T-helper 22 cell (primary cell): ENCODE measurements around the gene TXNDC9.
"Not testable (repeated sequence)": the region's sequence is repeated elsewhere in the genome, so short reads cannot be mapped to it uniquely, and the experiment has no call there.

Experiments used
- DNase-seq: peaks from one replicate; pipeline ENCODE4 v3.0.0-alpha.2; 2020; ENCODE audit warnings: low read depth

Gene TXNDC9, protein sequence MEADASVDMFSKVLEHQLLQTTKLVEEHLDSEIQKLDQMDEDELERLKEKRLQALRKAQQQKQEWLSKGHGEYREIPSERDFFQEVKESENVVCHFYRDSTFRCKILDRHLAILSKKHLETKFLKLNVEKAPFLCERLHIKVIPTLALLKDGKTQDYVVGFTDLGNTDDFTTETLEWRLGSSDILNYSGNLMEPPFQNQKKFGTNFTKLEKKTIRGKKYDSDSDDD

DNA sequence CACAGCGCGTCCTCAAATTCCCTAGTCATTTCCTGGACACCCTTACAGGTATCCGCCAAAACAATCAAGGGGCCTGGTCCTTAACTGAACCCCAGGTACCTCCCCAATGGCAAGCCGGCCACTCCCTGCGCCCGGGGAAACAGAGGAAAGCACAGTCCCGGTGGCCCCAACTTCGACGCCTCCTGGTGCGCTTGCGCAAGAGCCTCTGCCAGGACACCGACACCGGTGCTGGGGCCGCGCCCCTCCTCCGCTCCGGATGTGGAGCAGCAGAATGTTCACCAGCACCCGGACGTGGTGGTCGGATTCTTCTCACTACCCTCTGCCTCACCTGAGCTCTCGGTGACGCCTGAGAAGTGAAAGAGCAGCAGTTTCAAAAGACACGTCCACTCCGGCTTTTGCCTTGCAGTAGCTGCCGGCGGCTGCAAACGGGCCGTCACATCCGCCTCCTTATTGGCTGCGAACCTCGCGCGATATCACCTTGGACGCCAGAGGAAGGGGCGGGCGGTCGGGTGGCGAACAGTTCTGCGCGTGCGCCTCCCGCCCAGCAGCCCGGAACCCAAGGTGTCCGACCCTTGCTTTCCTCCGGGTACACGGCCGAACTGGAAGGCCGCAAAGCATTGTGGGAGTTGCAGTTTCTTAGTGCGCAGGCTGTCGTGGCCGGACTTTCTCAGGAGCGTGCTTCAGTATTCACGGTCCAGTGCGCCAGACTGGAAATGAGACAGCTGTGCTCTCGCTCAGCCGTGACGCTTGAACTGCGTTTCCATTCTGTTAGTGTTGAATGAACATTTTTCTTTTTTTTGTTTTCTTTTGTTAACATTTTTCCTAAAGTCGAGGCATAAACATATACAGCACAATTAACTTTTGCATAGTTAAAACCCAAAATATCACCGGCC is at the start of gene TXNDC9:
TSS of gene TXNDC9 (minus strand) at position 423 of the 893 bp plus-strand sequence. CDS start 3,123 bp downstream, outside the sequence.
- peak; percentile 98 for DNase-seq

DNA sequence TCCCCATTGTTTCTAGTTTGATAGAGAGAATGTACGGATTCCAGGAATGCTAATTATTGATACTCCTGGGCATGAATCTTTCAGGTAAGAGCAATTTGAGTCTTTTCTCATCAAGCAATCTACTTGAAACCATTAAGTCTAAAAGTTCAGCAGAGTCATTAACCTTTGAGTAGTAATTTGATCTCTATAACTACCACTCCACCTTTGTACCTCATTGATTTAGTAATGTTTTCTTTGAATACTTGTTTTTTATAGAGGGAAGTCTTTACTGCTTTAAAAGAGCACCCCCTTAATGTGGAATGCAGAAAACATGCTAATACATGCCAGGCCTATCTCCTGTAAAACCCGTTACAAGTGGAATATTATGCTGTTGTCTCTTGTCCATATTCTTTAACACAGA is 46.0 kb upstream of the TXNDC9 start:
- no peak for DNase-seq

DNA sequence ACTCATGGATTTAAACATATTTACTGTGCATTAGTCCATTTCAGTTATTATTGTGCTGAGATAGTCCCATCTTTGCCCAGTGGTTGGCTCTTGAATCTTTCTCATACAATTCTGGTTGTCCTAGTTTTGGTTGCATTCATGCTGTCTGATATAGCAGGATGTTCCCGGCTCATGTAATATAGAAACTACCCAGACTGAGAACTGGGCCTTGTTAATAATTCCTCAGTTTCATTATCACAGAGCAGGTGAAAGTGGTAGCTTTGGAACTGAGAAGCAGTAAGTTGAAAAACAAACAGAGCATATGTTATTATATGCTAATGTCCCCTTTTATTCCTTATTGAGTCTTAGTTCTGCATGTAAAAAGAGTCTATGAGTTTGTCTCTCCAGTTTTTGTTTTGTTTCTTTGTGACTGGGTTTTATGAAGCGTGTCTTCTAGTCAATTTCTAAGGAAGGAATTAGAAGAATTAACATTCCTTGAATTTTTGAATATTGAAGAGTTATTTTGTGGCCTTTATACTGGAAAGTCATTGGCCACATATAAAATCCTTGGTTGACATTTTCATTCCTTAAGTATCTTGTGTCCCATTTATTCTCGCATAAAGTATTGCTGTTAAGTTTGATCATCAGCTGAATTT is 44.4 kb upstream of the TXNDC9 start:
- DNase-seq = no peak

DNA sequence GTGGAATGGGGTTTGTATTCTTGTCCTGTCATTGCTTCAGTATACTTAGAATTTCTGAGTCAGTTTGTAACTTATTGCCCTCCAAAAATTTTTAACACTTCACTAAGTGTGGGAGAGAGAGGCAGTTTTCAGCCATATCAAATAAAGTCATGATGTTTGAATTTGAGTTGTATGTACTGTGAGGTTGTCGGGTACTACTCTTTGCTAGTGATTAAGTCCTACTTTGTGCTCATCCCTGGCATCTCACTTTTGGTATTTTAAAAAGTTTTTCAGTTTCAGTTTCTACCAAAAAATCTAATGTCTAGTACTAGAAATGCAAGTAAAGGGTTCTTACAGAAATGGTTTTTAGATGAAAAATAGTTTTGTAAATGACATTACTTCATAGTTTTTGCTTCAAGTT is 41.7 kb upstream of the TXNDC9 start:
- no peak for DNase-seq

DNA sequence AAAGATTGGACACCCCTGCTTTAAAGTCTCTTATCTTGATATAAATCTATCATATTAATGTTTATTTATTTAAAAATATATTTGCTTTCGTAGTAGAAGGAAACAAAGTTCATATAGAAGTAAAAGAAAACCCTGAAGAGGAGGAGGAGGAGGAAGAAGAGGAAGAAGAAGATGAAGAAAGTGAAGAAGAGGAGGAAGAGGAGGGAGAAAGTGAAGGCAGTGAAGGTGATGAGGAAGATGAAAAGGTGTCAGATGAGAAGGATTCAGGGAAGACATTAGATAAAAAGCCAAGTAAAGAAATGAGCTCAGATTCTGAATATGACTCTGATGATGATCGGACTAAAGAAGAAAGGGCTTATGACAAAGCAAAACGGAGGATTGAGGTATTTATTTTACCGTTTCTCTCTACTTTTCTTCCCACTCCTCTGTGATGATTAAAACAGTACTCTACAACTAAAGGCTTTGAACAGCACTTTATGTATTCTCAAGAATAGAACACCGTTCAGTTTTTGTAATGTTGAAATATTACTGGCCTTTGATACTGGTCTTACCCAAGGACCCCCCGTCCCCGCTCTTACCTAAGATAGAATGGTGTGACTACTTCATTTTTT is 40.2 kb upstream of the TXNDC9 start:
- no peak for DNase-seq

DNA sequence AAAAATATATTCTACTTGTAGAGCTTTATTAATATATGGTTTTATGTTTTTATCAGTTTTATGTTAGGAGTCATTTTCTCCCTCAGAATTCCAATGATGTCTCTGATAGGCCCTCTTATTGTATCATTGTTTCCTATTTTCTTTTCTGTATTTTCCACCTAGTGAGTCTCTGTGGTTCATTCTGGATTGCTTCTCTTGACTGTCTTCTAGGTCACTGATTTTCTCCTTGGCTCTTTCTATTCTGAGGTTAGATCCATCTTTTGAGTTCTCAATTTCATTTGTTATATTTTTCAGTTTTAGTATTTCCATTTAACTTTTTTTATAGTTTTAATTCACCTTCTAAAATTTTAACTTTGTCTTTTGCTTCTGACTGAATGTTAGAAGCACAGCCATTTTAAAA is 38.6 kb upstream of the TXNDC9 start:
- DNase-seq = no peak

DNA sequence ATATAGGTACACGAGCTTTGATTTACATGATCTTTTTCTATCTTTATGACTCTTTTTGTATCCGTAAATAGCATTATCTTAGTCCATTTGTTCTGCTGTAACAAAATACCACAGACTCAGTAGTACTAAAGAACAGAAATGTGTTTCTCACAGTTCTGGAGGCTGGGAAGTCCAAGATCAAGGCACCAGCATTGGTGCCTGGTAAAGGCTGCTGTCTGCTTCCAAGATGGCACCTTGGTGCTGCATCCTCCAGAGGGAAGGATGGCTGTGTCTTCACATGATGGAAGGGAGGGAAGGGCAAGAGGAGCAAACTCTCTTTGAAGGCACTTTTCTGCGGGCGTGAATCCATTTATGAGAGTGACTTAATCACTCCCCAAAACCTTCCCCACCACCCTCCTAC is 37.0 kb upstream of the TXNDC9 start:
- no peak for DNase-seq

DNA sequence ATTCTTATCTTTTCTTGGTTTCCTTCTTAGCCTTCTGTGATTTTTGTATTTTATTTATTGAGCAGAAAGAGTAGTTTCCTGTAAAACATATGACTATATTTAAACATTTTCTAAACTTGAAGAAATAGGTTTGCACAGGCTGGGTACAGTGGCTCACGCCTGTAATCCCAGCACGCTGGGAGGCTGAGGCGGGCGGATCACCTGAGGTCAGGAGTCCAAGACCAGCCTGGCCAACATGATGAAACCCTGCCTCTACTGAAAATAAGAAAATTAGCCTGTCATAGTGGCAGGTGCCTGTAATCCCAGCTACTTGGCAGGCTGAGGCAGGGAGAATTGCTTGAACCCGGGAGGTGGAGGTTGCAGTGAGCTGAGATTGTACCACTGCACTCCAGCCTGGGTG is 32.7 kb upstream of the TXNDC9 start:
- DNase-seq = not testable (repeated sequence)

DNA sequence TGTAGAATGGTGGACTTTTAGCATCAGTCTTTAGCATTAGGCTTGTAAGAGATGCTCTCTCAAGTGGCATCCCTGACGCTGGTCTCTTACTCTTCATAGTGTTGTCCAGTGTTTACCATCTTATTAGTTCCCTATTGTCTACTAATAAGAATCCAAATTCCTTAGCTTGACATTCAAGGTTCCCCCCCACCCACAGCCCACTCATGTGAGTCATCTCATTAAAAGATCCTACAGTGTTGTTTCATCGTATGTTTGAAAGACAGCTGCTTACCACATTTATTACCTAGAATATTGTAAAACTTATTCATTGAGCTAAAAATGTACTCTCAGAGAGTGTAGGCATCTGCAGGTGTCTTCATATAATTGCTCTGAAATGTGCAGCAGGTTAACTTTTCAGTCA is 29.5 kb upstream of the TXNDC9 start:
- DNase-seq = no peak

DNA sequence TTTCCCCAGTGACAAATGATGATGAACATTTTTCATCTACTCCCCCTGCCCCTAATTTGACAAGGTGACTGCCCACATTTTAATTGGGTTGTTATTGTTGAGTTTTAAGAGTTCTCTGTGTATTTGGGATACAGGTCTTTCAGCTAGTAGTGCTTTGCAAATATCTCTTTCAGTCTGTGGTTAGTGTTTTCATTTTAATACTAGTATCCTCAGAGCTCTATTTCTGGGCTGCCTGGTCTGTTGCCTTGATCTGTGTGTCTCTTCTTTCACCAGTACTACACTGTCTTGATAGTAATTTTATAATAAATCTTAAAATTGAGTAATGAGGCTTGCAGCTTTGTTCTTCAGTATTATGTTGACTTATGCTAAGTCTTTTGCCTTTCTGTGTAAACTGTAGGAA is 20.7 kb upstream of the TXNDC9 start:
- no peak for DNase-seq

DNA sequence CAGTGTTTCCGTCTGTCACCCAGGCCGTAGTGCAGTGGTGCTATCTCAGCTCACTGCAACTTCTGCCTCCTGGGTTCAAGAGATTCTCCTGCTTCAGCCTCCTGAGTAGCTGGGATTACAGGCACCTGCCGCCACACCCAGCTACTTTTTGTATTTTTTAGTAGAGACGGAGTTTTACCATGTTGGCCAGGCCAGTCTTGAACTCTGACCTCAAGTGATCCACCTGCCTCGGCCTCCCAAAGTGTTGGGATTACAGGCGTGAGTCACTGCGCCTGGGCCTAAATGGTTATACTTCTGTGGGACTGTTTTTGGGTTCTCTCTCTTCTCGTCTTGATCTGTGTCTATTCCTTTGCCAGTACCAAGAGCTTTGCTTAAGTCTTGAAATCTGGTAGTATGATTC is 18.7 kb upstream of the TXNDC9 start:
- not testable (repeated sequence) for DNase-seq

DNA sequence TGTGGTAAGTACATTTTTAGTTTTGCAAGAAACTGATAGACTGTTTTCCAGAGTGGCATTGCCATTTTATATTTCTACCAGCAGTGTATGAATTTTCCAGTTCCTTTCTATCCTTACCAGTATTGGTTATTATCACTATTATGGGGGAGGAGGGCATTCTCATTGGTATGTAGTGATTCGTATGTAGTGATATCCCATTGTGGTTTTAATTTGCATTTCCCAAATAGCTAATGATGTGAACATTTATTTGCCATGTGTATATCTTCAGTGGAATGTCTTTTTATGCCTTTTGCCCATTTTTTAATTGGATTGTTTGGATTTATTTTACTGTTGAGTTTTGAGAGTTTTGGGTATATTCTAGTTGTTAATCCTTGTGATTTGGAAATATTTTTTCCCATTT is 17.9 kb upstream of the TXNDC9 start:
- DNase-seq = no peak

DNA sequence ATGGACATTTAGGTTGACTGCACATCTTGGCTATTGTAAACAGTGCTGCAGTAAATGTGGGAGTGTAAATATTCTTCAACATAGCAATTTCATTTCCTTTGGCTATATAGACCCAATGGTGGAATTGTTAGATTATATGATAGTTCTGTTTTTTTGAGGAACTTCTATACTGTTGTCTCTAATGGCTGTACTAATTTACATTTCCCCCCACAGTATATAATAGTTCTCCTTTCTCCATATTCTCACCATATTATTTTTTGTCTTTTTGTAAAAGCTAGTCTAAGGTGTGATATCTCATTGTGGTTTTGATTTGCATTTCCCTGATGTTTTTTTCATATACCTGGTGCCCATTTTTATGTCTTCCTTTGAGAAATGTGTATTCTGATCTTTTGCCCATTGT is 14.1 kb upstream of the TXNDC9 start:
- DNase-seq = no peak

DNA sequence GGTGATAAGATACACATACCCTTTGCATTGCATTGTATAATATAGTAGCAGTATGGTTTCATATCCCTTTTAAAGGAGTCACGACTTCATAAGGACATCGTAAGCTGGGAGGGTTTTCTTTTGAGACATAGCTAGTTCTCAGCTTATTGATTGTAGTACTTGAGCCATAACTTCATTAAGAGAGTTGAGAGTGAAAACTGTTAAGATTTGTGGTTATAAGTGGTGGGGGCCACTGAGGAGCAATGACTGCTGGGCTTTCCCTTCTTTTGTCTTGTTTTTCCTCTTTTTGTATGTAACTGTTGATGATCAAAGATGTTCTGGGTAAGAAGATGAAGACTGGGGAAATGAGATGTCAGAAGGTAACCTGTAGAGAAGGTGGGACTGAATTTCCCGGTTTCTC is 12.0 kb upstream of the TXNDC9 start:
- no peak for DNase-seq

DNA sequence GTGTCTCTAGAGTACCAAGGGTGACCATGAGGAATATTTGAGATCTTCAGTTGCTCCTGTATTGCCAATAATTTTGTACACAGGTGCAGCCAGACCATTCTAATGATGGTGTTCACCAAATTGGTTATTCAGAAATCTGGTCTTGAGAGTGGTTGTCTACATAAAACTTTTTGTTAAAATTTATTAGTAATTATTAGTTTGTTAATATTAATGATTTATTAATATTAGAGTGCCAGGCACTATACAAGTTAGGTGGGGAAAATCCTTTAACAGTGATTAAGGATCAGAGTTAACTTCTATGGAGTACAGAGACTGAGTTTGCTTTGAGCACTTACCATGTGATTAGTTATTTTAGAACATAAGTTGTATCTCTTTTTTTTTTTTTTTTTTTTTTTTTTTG is 10.1 kb upstream of the TXNDC9 start:
- DNase-seq = no peak

DNA sequence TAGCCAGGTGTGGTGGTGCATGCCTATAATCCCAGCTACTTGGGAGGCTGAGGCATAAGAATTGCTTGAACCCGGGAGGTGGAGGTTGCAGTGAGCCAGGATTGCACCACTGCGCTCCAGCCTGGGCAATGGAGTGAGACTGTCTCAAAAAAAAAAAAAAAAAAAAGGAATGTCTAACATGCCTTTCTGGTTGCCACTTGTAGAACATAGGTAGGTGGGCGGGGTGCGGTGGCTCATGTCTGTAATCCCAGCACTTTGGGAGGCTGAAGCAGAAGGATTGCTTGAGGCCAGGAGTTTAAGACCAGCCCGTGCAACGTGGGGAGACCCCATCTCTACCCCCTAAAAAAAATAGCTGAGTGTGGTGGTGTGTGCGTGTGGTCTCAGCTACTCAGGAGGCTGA is 9.3 kb upstream of the TXNDC9 start:
- DNase-seq = not testable (repeated sequence)

DNA sequence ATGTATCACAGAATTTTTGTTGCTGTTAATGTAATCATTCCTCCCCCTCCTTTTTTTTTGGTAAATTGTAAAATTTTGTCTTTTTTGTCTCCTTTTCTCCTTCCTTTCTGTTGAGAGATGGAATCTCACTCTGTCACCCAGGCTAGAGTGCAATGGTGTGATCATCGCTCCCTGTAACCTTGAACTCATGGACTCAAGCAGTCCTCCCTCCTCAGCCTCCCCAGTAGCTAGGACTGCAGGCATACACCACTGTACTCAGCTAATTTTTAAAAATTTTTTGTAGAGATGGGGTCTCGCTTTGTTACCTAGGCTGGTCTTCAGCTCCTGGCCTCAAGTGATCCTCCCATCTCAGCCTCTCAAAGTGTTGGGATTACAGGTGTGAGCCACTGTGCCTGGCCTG is 6.4 kb upstream of the TXNDC9 start:
- no peak for DNase-seq

DNA sequence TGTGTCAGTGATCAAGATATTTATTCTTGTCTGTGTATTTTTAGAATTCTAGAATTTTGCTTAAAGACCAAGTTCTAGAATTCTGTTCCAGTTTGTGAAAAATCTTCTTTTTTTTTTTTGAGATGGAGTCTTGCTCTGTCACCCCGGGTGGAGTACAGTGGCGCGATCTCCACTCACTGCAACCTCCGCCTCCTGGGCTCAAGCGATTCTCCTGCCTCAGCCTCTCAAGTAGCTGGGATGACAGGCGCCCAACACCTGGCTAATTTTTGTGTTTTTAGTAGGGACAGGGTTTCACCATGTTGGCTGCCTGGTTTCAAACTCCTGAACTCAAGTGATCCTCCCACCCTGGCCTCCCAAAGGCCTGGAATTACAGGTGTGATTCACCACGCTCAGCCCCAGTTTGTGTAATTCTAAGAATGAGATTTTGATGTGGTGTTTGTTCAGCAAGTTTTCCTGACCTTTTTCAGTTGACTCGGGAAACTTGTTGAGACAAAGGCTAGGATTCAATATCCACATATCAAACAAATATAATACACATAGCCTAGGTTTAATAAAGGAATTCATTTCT is 4.6 kb upstream of the TXNDC9 start:
- no peak for DNase-seq

DNA sequence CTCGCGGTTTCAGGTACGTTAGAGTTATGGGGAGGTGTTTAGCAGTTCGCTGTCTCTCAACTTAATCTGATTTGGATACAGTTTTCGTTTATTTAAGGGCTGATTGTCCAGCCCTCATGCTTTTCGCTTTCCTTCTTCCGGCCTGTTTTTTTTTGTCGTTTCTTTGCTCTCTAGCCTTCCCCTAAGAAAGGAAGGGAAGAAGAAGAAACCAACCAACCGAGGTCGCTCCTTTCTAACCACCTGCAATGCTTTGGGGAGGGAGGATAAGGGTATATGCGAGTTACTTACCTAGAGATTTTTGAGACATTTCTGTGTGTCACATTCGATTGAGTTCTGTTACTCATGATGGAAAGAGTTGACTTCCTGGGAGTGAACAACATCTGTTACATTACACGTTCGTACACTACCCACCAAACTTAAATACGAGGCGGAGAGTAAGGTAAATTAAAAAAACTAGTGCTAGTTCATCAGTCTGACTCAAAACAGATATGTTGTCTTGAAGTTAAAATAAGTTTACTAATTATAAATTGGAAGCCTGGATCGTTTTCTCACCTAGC is 2.0 kb upstream of the TXNDC9 start:
- DNase-seq = no peak

DNA sequence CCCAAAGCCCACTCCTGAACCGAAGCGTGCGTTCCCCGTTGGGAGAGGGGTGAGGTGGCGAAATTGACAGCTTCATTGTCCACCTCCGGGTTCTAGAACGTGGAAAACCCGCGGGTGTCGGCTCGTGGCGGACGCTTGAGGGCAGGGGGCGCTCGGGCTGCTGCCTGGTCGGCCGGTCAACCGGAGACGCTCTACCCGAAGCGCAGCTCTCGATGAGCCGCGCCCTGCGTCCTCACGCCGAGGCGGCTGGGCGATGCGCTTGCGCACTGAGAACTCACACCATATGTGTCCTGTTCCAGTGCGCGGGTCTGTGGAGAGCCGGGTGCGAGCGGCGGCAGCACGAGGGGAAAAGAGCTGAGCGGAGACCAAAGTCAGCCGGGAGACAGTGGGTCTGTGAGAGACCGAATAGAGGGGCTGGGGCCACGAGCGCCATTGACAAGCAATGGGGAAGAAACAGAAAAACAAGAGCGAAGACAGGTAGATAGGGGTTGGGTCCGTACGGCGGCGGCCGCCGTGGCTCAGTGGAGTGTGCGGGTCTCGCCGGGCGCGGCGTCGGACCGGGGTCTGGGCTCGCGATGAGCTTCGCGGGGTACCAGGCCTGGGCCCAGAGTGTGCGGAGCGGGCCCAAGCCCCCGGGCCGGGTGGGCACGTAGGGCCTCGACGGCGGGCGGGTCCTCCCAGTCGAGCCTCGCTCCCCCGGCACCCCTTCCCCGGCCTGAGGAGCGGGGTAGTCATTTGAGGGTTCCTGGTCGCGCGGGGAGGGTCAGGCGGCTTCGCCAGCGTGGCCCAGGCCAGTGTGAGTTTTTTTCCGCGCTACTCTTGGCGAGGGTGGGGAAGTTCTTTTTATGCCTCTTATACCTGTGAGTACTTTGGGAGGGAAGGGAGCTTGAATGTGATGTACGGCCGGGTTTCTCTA is 1.2 kb upstream of the TXNDC9 start, which contains the start of gene EIF5B:
TSS of gene EIF5B (plus strand) at position 277 of the 916 bp plus-strand sequence. CDS start at position 443, 166 bp downstream.
- DNase-seq = peak; percentile 85

DNA sequence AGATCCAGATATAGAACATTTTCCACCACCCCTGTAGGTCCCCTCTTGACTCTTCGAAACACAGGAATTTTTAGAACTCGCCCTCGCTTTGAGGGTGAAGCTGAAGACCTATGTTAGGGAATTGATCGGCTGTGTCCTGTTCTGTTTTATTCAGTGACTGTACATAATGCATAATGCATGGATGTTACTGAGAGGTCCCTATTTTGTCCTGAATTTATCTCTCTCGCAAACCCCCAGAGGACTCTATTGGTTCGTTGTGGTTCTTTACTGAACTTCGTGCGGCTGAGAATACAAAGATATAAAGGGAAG is 625 bp upstream of the TXNDC9 start:
- DNase-seq = no peak
